ENCODE results near the gene IGSF22. TPM values are rescaled to one million over a fixed set of nuclear protein-coding genes. Genes with fewer than 3 reads are reported as not detected.

The IGSF22 gene
- polyA plus RNA-seq, 4 donors: 2.0 to 2.5 (median 2.2) TPM

- no peak for DNase-seq (ENCODE audit: low read depth in 4 of 4, low spot score in 3 of 4)
These were observed 10.5 kb downstream of the IGSF22 start for GRCh38 chr11:18715476-18715875.

DNA sequence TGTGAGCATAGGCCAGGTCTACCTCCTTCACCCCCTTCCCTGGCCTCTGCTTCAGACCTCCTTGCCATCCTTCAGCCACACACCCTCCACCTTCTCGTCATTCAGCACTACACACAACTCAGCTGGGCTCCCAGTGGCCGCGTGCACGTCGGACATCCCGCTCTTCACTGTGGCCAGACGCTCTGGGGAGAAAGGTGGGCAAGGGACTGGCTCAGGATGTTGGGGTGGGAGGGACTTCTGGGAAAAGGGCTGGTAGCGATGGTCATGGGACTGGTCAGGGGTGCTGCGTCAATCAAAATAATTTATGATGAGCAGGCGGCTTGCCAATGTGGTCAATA is 11.6 kb downstream of the IGSF22 start:
- DNase-seq (ENCODE audit: low read depth in 4 of 4, low spot score in 3 of 4): no peak

DNA sequence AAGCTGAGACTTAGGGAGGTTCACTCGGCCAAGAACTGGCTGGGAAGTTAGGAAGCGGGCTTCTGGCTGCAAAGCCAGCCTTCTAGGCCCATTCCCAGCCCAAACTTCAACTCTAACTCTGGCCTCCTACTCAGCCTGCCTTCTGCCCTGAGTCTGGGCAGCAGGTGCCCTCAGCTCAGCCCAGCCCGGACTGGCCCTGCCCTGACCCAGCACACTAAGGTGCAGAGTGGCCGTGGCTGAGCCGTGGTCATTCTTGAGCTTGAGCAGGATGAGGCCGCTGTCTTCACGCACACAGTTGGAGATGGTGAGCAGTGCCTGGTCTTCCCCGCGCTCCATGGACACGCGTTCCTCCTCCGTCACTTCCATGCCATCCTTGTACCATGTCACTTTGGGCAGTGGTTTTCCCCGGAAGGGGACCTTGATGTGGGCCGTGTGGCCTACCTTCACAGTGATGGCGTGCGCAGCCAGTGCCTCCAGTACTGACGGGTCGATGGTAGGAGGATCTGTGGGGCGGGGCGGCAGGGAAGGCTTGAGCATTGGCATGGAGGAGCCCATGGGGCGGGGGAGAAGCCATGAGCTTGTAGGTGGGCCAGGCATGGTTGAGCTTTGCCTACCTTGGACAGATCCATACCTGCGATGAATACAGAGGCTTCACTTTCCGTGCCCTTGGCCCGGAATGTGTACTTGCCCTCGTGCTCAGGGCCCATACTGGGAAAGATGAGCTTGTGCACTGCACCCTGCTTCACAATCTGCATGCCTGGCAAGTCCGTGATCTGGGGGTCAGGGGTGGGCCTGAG is 12.1 kb downstream of the IGSF22 start:
- no peak for DNase-seq (ENCODE audit: low read depth in 4 of 4, low spot score in 3 of 4)

- no peak for DNase-seq (ENCODE audit: low read depth in 4 of 4, low spot score in 3 of 4)
These were observed 15.4 kb downstream of the IGSF22 start for GRCh38 chr11:18710545-18710944.

DNA sequence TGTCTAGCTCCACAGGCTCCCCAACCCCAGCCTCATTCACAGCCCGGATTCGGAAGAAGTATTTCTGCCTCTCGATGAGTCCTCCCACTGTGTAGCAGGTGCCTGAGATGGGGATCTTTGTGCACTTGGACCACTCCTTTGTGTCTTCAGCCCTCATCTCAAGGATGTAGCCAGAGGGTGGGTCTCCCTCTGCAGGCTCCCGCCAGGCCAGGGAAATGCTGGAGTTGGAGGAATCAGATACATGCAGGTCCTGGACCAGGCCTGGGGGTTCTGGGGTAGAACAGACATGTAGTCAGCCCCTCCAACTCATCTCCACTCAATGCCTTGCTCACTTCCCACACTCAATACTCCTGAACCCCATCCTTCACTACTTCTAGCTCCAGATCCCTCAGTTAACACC is 16.6 kb downstream of the IGSF22 start:
- no peak for DNase-seq (ENCODE audit: low read depth in 4 of 4, low spot score in 3 of 4)

DNA sequence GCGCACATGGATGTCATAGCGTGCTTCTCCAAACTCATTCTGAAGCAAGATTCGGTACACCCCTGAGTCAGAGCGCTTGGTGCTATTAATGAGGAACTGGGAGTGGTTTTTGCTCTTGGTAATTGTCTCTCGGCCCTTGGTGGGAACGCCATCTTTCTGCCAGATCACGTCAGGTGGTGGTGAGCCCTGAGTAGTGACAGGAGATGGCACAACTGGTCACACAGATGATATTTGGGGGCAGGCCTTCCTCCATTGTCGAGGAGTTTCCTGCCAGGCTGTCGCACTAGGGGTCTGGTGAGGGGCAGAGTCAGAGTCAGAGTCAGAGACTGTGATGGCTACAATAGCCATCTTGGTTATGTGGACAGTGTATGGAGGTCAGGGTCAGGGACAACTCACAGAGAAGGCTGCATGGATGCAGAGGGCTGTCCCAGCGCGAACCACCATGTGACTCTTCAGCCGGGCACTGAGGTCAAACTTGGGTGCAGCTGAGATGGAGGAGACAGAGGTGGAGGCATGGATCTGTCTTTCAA is 18.1 kb downstream of the IGSF22 start:
- no peak for DNase-seq (ENCODE audit: low read depth in 4 of 4, low spot score in 3 of 4)

DNA sequence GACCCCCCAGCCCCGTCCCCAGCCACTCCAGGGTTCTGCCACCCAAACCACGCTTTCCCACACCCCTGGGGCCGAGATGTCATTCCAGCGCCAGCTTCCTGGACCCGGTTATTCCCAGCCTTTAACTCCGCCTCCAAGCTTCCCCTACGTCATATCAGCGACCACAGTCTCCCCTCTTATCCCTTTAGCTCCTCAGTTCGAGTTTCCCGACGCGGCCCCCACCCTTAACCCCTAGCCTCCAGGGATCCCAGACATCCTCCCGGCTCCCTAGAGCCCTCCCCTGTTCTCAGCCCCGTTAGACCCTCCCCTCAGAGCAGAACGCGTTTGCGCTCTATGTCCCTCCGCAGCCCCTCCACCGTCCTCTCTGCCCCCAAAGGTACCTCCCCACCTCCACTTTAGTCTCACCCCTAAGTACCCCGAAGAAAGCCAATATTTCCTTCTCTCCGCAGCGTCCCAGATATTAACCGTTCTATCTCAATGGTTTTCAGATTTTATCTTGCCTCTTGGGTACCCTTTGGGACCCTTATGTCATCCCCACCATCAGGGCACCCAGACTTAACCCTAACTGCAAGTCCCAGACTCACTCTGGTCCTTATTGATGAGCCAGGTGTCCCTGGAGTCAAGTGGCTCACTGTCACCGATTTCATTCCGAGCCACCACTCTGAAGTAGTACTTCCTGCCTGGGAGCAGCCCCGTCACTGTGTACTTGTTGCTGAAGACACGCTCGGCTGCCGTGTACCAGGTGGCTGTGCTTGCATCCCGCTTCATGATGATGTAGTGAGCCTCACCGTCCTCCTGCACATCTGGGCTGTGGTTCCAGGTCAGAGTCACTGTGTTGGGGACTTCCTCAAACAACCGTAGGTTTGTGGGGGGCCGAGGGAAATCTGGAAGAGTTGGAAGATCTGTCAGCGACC is 19.4 kb downstream of the IGSF22 start:
- DNase-seq (ENCODE audit: low read depth in 4 of 4, low spot score in 3 of 4): peak in 2 of 4 donors; percentile 61 to 74

DNA sequence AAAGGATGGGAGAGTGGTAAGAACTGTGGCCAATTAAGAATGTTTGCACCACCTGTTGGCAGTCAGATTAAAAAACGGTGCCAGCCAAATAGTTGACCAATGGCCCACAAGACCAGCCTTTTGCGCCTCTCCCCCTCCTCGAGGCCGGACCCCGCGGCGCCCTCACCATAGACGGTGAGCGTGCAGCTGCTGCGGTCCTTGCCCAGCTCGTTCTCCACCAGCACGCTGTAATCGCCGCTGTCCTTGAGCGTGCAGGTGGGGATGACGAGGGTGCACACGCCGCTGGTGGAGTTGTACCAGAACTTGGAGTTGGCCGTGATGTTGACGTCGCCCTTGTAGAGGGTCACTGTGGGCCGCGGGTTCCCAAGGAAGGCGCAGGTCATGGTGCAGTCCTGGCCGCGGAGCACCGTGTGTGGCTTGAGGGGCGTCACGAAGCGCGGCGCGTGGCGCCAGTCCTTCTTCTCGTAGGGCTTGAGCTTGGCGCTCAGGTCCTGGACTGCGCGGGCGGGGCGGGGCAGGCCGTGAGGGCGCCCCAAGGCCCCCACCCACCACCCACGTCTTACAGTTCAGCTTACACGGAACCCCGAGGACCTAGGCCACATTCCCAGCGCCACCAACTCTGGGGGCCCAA is 20.2 kb downstream of the IGSF22 start:
- peak in 1 of 4 donors; percentile 32 for DNase-seq (ENCODE audit: low read depth in 4 of 4, low spot score in 3 of 4)

GRCh38 chr11:18704698-18705097 is 21.3 kb downstream of the IGSF22 start:
- DNase-seq (ENCODE audit: low read depth in 4 of 4, low spot score in 3 of 4): no peak

- no peak for DNase-seq (ENCODE audit: low read depth in 4 of 4, low spot score in 3 of 4)
These were observed 21.8 kb downstream of the IGSF22 start for GRCh38 chr11:18704045-18704645.

- DNase-seq (ENCODE audit: low read depth in 4 of 4, low spot score in 3 of 4): no peak
These were observed 22.8 kb downstream of the IGSF22 start for GRCh38 chr11:18703001-18703763.

GRCh38 chr11:18701614-18702216 is 24.3 kb downstream of the IGSF22 start:
- no peak for DNase-seq (ENCODE audit: low read depth in 4 of 4, low spot score in 3 of 4)

GRCh38 chr11:18700872-18701271 is 25.1 kb downstream of the IGSF22 start:
- DNase-seq (ENCODE audit: low read depth in 4 of 4, low spot score in 3 of 4): no peak

GRCh38 chr11:18700375-18700774 is 25.6 kb downstream of the IGSF22 start:
- DNase-seq (ENCODE audit: low read depth in 4 of 4, low spot score in 3 of 4): peak in 1 of 4 donors; percentile 23

GRCh38 chr11:18699848-18700261 is 26.1 kb downstream of the IGSF22 start:
- peak in 1 of 4 donors; percentile 41 for DNase-seq (ENCODE audit: low read depth in 4 of 4, low spot score in 3 of 4)

GRCh38 chr11:18699269-18699596 is 26.8 kb downstream of the IGSF22 start:
- DNase-seq (ENCODE audit: low read depth in 4 of 4, low spot score in 3 of 4): no peak

DNA sequence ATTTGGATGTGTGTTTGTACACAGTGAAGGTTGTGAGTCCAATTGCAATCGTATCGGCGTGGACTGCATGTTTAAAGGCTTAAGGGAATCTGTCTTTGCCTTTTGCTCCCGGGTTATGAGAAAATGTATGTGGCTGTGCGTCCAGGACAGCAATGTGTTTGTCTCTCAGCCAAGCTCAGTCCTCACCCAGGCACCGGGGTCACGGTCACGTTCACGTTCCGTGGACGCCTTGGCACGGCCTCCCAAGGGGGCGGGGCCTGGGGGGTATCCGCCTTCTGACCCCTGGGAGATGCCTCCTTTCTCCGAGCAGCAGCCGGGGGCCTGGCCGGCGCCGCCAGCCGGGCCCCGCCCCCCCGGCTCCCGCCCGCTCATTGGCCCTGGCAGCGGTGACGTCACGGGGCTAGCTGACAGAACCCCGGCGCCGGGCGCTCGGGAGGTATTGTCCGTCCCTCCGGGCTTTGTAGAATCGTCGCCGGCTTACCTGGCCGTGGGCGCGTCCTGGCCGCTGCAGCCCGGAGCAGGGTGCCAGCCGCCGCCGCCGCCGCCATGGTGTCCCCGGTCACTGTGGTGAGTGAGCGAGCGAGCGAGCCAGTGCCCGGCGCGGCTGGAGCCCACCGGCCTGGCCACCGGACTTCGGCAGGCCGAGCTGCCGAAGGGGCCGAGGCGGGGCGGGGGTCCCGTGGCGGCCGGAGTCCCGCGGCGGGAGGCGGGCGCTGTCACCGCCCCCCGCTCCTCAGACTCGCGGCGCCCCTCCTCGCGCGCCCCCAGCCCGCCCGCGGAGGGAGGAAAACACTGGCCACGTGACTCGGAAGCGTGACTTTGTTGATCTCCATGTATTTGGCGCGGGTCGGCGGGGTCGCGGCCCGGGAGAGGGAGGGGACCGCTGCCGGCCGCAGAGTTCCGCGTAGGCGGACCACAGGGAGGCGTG is 27.4 kb downstream of the IGSF22 start, which contains the start of gene TMEM86A:
TMEM86A (plus strand) TSS at position 439 of the 928 bp plus-strand sequence; CDS start at position 547, 108 bp downstream.
- DNase-seq (ENCODE audit: low read depth in 4 of 4, low spot score in 3 of 4): peak; percentile 81 to 87 (median 84)

GRCh38 chr11:18697576-18697975 is 28.4 kb downstream of the IGSF22 start:
- no peak for DNase-seq (ENCODE audit: low read depth in 4 of 4, low spot score in 3 of 4)

Measured in right renal pelvis (tissue), 4 donors.